ENCODE measurements around the gene SLAMF9. TPM values are rescaled to one million over a fixed set of nuclear protein-coding genes. Genes with fewer than 3 reads are reported as not detected.

SLAMF9 gene
- polyA plus RNA-seq, 1 donor (not counting 4 experiments of a cell fraction or from before 2014, with no cell fraction given) = 0.31 TPM

DNA sequence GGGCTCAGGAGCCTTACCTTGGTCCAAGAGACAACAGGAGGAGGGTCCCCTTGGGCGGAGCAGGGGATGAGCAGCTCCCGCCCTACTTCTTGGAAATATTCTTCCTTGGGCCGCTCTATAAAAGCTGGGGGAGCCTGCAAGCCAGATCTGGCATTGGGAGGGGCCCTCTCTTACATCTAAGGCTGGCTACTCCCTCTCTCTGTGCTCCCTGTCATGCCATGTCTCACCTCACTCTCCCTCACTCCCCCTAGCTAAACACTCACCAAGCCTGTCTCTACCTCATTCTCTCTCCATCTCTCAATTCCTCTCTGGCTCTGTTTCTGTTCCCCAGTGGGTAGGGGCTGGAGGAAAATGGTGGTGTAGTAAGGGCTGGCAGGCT lies 22.3 kb downstream of the SLAMF9 start:
- Histone ChIP-seq H3K27me3 (ENCODE audit: control insufficient read depth, extremely low read depth, insufficient read depth, low read length) (no peaks in the 10 kb centered on the region), H3K9ac (ENCODE audit: control insufficient read depth, extremely low read depth, insufficient read depth, low read length) (no peak overlapping the region), H3K9me1 (ENCODE audit: control insufficient read depth, extremely low read depth, insufficient read depth, low read length) (no peaks in the 10 kb centered on the region), H3K79me2 (ENCODE audit: control insufficient read depth, insufficient read depth, low read length) (no peaks in the 10 kb centered on the region), H3K4me1 (ENCODE audit: control insufficient read depth, extremely low read depth, insufficient read depth, low read length) (peaks cover 37% of the 10 kb centered on the region), H3K4me3 (ENCODE audit: control insufficient read depth in 2 of 3, extremely low read depth in 1 of 3, insufficient read depth in 2 of 3, low read depth in 1 of 3, low read length in 3 of 3) (no peak overlapping the region), H3K36me3 (ENCODE audit: control insufficient read depth in 2 of 2, extremely low read depth in 1 of 2, insufficient read depth in 2 of 2, low read length in 2 of 2) (peaks cover 11 to 18% of the 10 kb centered on the region in 2 experiments), H2AFZ (ENCODE audit: control insufficient read depth, low read length) (no peak overlapping the region), H3K9me3 (ENCODE audit: control insufficient read depth, low read depth, low read length) (no peaks in the 10 kb centered on the region), H4K20me1 (ENCODE audit: control insufficient read depth, extremely low read depth, insufficient read depth, low read length) (no peaks in the 10 kb centered on the region), H3K4me2 (ENCODE audit: control insufficient read depth, extremely low read depth, insufficient read depth, low read depth, low read length) (no peak overlapping the region), H3K27ac (ENCODE audit: control insufficient read depth, insufficient read depth, low read length) (no peak overlapping the region)
- FAIRE-seq = no peak
- dilution Hi-C loops (cut with MboI; ENCODE audit: extremely low pct_ligation_motif_present, low sequenced_read_pairs) = no loop called here
- DNase-seq (ENCODE audit: low read depth, low spot score) = no peak
- TF ChIP-seq EZH2 (IDR thresholded peaks at IDR 0.05; ENCODE audit: low read length) (no peak), CTCF (optimal IDR thresholded peaks at IDR 0.05 in 1 of 3, IDR thresholded peaks at IDR 0.05 in 1 of 3, conservative IDR thresholded peaks at IDR 0.05 in 1 of 3; ENCODE audit: extremely low read depth in 1 of 3, insufficient read depth in 2 of 3, low read length in 3 of 3) (no peak)

- H3K79me2 ChIP-seq (ENCODE audit: control insufficient read depth, insufficient read depth, low read length) = no peaks in the 10 kb centered on the region
- no peaks in the 10 kb centered on the region for H4K20me1 ChIP-seq (ENCODE audit: control insufficient read depth, extremely low read depth, insufficient read depth, low read length)
- H3K36me3 ChIP-seq (ENCODE audit: control insufficient read depth in 2 of 2, extremely low read depth in 1 of 2, insufficient read depth in 2 of 2, low read length in 2 of 2) = peaks cover 14 to 18% of the 10 kb centered on the region in 2 experiments
- peaks cover 32% of the 10 kb centered on the region for H3K4me1 ChIP-seq (ENCODE audit: control insufficient read depth, extremely low read depth, insufficient read depth, low read length)
- no peaks in the 10 kb centered on the region for H3K9me1 ChIP-seq (ENCODE audit: control insufficient read depth, extremely low read depth, insufficient read depth, low read length)
- H3K9ac ChIP-seq (ENCODE audit: control insufficient read depth, extremely low read depth, insufficient read depth, low read length) = no peak overlapping the region
- H3K27ac ChIP-seq (ENCODE audit: control insufficient read depth, insufficient read depth, low read length) = no peak overlapping the region
- no peaks in the 10 kb centered on the region for H3K27me3 ChIP-seq (ENCODE audit: control insufficient read depth, extremely low read depth, insufficient read depth, low read length)
- no peak for TF ChIP-seq CTCF (optimal IDR thresholded peaks at IDR 0.05 in 1 of 3, IDR thresholded peaks at IDR 0.05 in 1 of 3, conservative IDR thresholded peaks at IDR 0.05 in 1 of 3; ENCODE audit: extremely low read depth in 1 of 3, insufficient read depth in 2 of 3, low read length in 3 of 3)
- TF ChIP-seq EZH2 (IDR thresholded peaks at IDR 0.05; ENCODE audit: low read length) = no peak
- DNase-seq (ENCODE audit: low read depth, low spot score) (no peak), FAIRE-seq (no peak)
- H3K4me3 ChIP-seq (ENCODE audit: control insufficient read depth in 2 of 3, extremely low read depth in 1 of 3, insufficient read depth in 2 of 3, low read depth in 1 of 3, low read length in 3 of 3) = no peak overlapping the region
- dilution Hi-C loops (cut with MboI; ENCODE audit: extremely low pct_ligation_motif_present, low sequenced_read_pairs) = no loop called here
- no peaks in the 10 kb centered on the region for H3K9me3 ChIP-seq (ENCODE audit: control insufficient read depth, low read depth, low read length)
- H3K4me2 ChIP-seq (ENCODE audit: control insufficient read depth, extremely low read depth, insufficient read depth, low read depth, low read length) = no peak overlapping the region
- H2AFZ ChIP-seq (ENCODE audit: control insufficient read depth, low read length) = no peak overlapping the region
Measured at GRCh38 chr1:159931101-159931794, 22.8 kb downstream of the SLAMF9 start.
